Measurements from ENCODE around the gene GPR15LG. TPM values are rescaled to one million over a fixed set of nuclear protein-coding genes. Genes with fewer than 3 reads are reported as not detected.
"Not testable (repeated sequence)": the region's sequence is repeated elsewhere in the genome, so short reads cannot be mapped to it uniquely, and the experiment has no call there.

GPR15LG gene
- 10 to 100 TPM; 23.1 to 83.2 (median 52.2) TPM for total RNA-seq

- no peaks in the 10 kb centered on the region for H3K9me3 ChIP-seq
- H3K27ac ChIP-seq, result peak within 1 kb of the TSS in 3 of 4 donors; percentile 70 to 88 (median 88)
- TF ChIP-seq CTCF (IDR thresholded peaks at IDR 0.05) (peak in 1 of 6 experiments; percentile 10), POLR2A (IDR thresholded peaks at IDR 0.05) (peak; percentile 47 to 60)
- H3K4me3 ChIP-seq, result peak within 1 kb of the TSS in 3 of 4 donors; percentile 5 to 49 (median 38)
- DNase-seq, result peak in 2 of 3 donors; percentile 62 to 71
- peaks cover 0 to 3% (median 0%) of the 10 kb centered on the region in 3 donors for H3K36me3 ChIP-seq
- no peaks in the 10 kb centered on the region for H3K27me3 ChIP-seq
- H3K4me1 ChIP-seq, result peaks cover 0 to 13% (median 9%) of the 10 kb centered on the region in 4 donors
Observed at GRCh38 chr10:84173501-84173929, at the start of gene GPR15LG. TSS of gene GPR15LG (plus strand) at chr10:84173801. CDS start at chr10:84173852, 51 bp downstream.

GRCh38 chr10:84125910-84126784 is 47.5 kb upstream of the GPR15LG start:
- H3K27me3 ChIP-seq, H3K36me3 ChIP-seq, DNase-seq, H3K4me3 ChIP-seq, H3K4me1 ChIP-seq, H3K27ac ChIP-seq: not testable (repeated sequence)
- peaks cover 0 to 17% (median 6%) of the 10 kb centered on the region in 4 donors for H3K9me3 ChIP-seq

GRCh38 chr10:84126785-84127167 is 46.8 kb upstream of the GPR15LG start:
- DNase-seq, result no peak
- Histone ChIP-seq H3K27me3 (no peaks in the 10 kb centered on the region), H3K4me1 (no peaks in the 10 kb centered on the region), H3K9me3 (peaks cover 0 to 17% (median 6%) of the 10 kb centered on the region in 4 donors), H3K27ac (no peak overlapping the region), H3K4me3 (no peak overlapping the region), H3K36me3 (no peaks in the 10 kb centered on the region)
- TF ChIP-seq POLR2A (IDR thresholded peaks at IDR 0.05), result no peak
- no peak for TF ChIP-seq CTCF (IDR thresholded peaks at IDR 0.05)

GRCh38 chr10:84135836-84136235 is 37.8 kb upstream of the GPR15LG start:
- Histone ChIP-seq H3K4me3 (no peak overlapping the region), H3K9me3 (no peaks in the 10 kb centered on the region), H3K27ac (peak overlapping the region in 1 of 4 donors; percentile 59), H3K27me3 (no peaks in the 10 kb centered on the region), H3K36me3 (no peaks in the 10 kb centered on the region), H3K4me1 (peaks cover 2 to 9% (median 6%) of the 10 kb centered on the region in 4 donors)
- no peak for TF ChIP-seq CTCF (IDR thresholded peaks at IDR 0.05)
- no peak for TF ChIP-seq POLR2A (IDR thresholded peaks at IDR 0.05)
- DNase-seq, result no peak

- Histone ChIP-seq H3K4me3 (no peak overlapping the region), H3K27ac (peak overlapping the region in 3 of 4 donors; percentile 95 to 99 (median 97)), H3K36me3 (peaks cover 0 to 13% (median 0%) of the 10 kb centered on the region in 3 donors), H3K27me3 (no peaks in the 10 kb centered on the region), H3K9me3 (no peaks in the 10 kb centered on the region), H3K4me1 (peaks cover 2 to 16% (median 7%) of the 10 kb centered on the region in 4 donors)
- no peak for TF ChIP-seq CTCF (IDR thresholded peaks at IDR 0.05)
- TF ChIP-seq POLR2A (IDR thresholded peaks at IDR 0.05), result no peak
- no peak for DNase-seq
Observed at GRCh38 chr10:84137811-84138210, 35.8 kb upstream of the GPR15LG start.

Measured in Peyer's patch (tissue), 4 donors.